GM18873 (cell line): ENCODE measurements around the gene MTG2.

Source experiments
- ATAC-seq: cut with Tn5 transposase; IDR thresholded peaks from one replicate; pipeline ENCODE4 v1.9.1; 2021; ENCODE audit warnings: mild to moderate bottlenecking, moderate library complexity, moderate number of reproducible peaks; ENCODE audit not compliant: unreplicated experiment, low FRiP score

Gene MTG2

GRCh38 chr20:62179162-62179504 lies 3.7 kb upstream of the MTG2 start:
- no peak for ATAC-seq

GRCh38 chr20:62181808-62182207 lies 1.0 kb upstream of the MTG2 start:
- no peak for ATAC-seq

GRCh38 chr20:62183426-62184142 lies 756 bp downstream of the MTG2 start:
- no peak for ATAC-seq

- ATAC-seq: no peak
Observed at GRCh38 chr20:62186096-62186426, 3.2 kb downstream of the MTG2 start.

- ATAC-seq: no peak
Observed at GRCh38 chr20:62186887-62187866, 4.3 kb downstream of the MTG2 start.

GRCh38 chr20:62190639-62191411 lies 8.0 kb downstream of the MTG2 start:
- no peak for ATAC-seq

GRCh38 chr20:62191781-62192559 lies 9.1 kb downstream of the MTG2 start:
- ATAC-seq: no peak

- no peak for ATAC-seq
Observed at GRCh38 chr20:62192635-62193034, 9.8 kb downstream of the MTG2 start.

- ATAC-seq: no peak
Observed at GRCh38 chr20:62193079-62194025, 10.5 kb downstream of the MTG2 start.

GRCh38 chr20:62195075-62195405 lies 12.2 kb downstream of the MTG2 start:
- ATAC-seq: no peak

GRCh38 chr20:62195736-62196135 lies 12.9 kb downstream of the MTG2 start:
- ATAC-seq: no peak

- no peak for ATAC-seq
Observed at GRCh38 chr20:62196286-62196685, 13.5 kb downstream of the MTG2 start.

GRCh38 chr20:62197311-62197710 lies 14.5 kb downstream of the MTG2 start:
- no peak for ATAC-seq

GRCh38 chr20:62197801-62198200 lies 15.0 kb downstream of the MTG2 start:
- ATAC-seq: no peak

GRCh38 chr20:62198496-62198895 lies 15.7 kb downstream of the MTG2 start:
- ATAC-seq: no peak

GRCh38 chr20:62198931-62199330 lies 16.1 kb downstream of the MTG2 start:
- no peak for ATAC-seq

- no peak for ATAC-seq
Observed at GRCh38 chr20:62200491-62201172, 17.8 kb downstream of the MTG2 start.

- ATAC-seq: no peak
Observed at GRCh38 chr20:62201173-62202082, 18.6 kb downstream of the MTG2 start.
